Neural crest cell (in vitro differentiated cells): ENCODE data around the gene IFT57. TPM values are rescaled to one million over a fixed set of nuclear protein-coding genes. Genes with fewer than 3 reads are reported as not detected.
"Not testable (repeated sequence)": the region's sequence is repeated elsewhere in the genome, so short reads cannot be mapped to it uniquely, and the experiment has no call there.

Experiments
- DNase-seq: peaks from one replicate; pipeline ENCODE4 v3.0.0; 2021; ENCODE audit warnings: low read depth, mixed read lengths, low spot score
- H3K27ac Mint-ChIP-seq: one replicate; pipeline ENCODE4 v1.8.0; 2021; ENCODE audit warnings: mild to moderate bottlenecking, mixed read lengths; ENCODE audit not compliant: unreplicated experiment
- H3K27me3 Mint-ChIP-seq: 2 replicates; pipeline ENCODE4 v1.8.0; 2021; ENCODE audit warnings: low read depth, mild to moderate bottlenecking, mixed read lengths
- H3K36me3 Mint-ChIP-seq: 2 replicates; pipeline ENCODE4 v1.8.0; 2021; ENCODE audit warnings: low read depth, mild to moderate bottlenecking, mixed read lengths
- H3K4me1 Mint-ChIP-seq: 2 replicates; pipeline ENCODE4 v1.8.0; 2021; ENCODE audit warnings: mixed read lengths
- H3K4me3 Mint-ChIP-seq: one replicate; pipeline ENCODE4 v1.8.0; 2021; ENCODE audit warnings: mild to moderate bottlenecking, mixed read lengths
- H3K9me3 Mint-ChIP-seq: 2 replicates; pipeline ENCODE4 v1.8.0; 2021; ENCODE audit warnings: mixed read lengths
- total RNA-seq: library from RNA; stranded (reverse); gene quantifications from 2 replicates; pipeline ENCODE4 v1.2.1, GENCODE V29; 2021
- TF ChIP-seq, protein P1 (sequence below): fragments of 200-600 bp; sonication (generic); conservative IDR thresholded peaks from 2 replicates; pipeline ENCODE4 v1.5.0; 2021; ENCODE audit warnings: antibody characterized with exemption, mild to moderate bottlenecking

IFT57 gene
- total RNA-seq, 1 donor from 2014 or later = 47.6 TPM

- Mint-ChIP-seq H3K27ac (no peak overlapping the region), H3K4me1 (peaks cover 3% of the 10 kb centered on the region), H3K36me3 (no peaks in the 10 kb centered on the region), H3K27me3 (no peaks in the 10 kb centered on the region), H3K4me3 (no peak overlapping the region), H3K9me3 (no peaks in the 10 kb centered on the region)
- TF ChIP-seq, protein P1, sequence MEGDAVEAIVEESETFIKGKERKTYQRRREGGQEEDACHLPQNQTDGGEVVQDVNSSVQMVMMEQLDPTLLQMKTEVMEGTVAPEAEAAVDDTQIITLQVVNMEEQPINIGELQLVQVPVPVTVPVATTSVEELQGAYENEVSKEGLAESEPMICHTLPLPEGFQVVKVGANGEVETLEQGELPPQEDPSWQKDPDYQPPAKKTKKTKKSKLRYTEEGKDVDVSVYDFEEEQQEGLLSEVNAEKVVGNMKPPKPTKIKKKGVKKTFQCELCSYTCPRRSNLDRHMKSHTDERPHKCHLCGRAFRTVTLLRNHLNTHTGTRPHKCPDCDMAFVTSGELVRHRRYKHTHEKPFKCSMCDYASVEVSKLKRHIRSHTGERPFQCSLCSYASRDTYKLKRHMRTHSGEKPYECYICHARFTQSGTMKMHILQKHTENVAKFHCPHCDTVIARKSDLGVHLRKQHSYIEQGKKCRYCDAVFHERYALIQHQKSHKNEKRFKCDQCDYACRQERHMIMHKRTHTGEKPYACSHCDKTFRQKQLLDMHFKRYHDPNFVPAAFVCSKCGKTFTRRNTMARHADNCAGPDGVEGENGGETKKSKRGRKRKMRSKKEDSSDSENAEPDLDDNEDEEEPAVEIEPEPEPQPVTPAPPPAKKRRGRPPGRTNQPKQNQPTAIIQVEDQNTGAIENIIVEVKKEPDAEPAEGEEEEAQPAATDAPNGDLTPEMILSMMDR = no peak
- DNase-seq = no peak
These were observed 65.8 kb downstream of the IFT57 start for GRCh38 chr3:108156312-108156853.

- not testable (repeated sequence) for H3K4me3 Mint-ChIP-seq, H3K9me3 Mint-ChIP-seq, DNase-seq, H3K27me3 Mint-ChIP-seq, H3K27ac Mint-ChIP-seq, H3K4me1 Mint-ChIP-seq, H3K36me3 Mint-ChIP-seq
These were observed 66.6 kb downstream of the IFT57 start for GRCh38 chr3:108155642-108156041.

GRCh38 chr3:108153451-108153981 lies 68.7 kb downstream of the IFT57 start:
- H3K27ac Mint-ChIP-seq = no peak overlapping the region
- H3K36me3 Mint-ChIP-seq = no peaks in the 10 kb centered on the region
- DNase-seq = peak; percentile 7
- TF ChIP-seq, protein P1 = peak; percentile 51
- H3K4me1 Mint-ChIP-seq = peaks cover 3% of the 10 kb centered on the region
- H3K9me3 Mint-ChIP-seq = no peaks in the 10 kb centered on the region
- H3K27me3 Mint-ChIP-seq = no peaks in the 10 kb centered on the region
- H3K4me3 Mint-ChIP-seq = no peak overlapping the region

- TF ChIP-seq, protein P1 = no peak
- Mint-ChIP-seq H3K9me3 (no peaks in the 10 kb centered on the region), H3K27me3 (no peaks in the 10 kb centered on the region), H3K27ac (no peak overlapping the region), H3K4me1 (peaks cover 3% of the 10 kb centered on the region), H3K4me3 (no peak overlapping the region), H3K36me3 (no peaks in the 10 kb centered on the region)
- DNase-seq = no peak
These were observed 70.0 kb downstream of the IFT57 start for GRCh38 chr3:108152274-108152673.

DNA sequence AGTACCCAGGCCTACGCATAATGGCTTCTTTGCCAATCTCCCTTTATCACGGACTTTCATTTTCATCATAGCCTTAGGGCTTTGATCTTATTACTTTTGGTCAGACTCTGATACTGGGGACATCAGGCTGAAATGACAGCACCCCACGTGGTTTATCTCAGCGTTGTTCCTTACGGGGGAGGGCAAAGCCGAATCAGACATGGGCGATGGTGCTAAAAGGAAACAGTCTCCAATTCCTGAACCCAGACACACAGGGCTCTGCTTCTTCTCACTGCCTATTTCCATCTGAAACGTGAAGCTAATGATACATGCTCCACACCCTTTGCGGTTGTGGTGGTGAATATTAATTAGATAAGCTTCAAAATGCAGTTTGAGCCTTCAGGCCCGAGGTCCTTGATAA lies 72.0 kb downstream of the IFT57 start:
- H3K36me3 Mint-ChIP-seq = no peaks in the 10 kb centered on the region
- H3K27me3 Mint-ChIP-seq = no peaks in the 10 kb centered on the region
- no peaks in the 10 kb centered on the region for H3K9me3 Mint-ChIP-seq
- DNase-seq = no peak
- no peak overlapping the region for H3K27ac Mint-ChIP-seq
- TF ChIP-seq, protein P1 = no peak
- no peak overlapping the region for H3K4me3 Mint-ChIP-seq
- H3K4me1 Mint-ChIP-seq = no peaks in the 10 kb centered on the region

- TF ChIP-seq, protein P1 = no peak
- no peak for DNase-seq
- H3K9me3 Mint-ChIP-seq = no peaks in the 10 kb centered on the region
- H3K36me3 Mint-ChIP-seq = no peaks in the 10 kb centered on the region
- no peaks in the 10 kb centered on the region for H3K4me1 Mint-ChIP-seq
- no peak overlapping the region for H3K27ac Mint-ChIP-seq
- H3K27me3 Mint-ChIP-seq = no peaks in the 10 kb centered on the region
- H3K4me3 Mint-ChIP-seq = no peak overlapping the region
These were observed 76.1 kb downstream of the IFT57 start for GRCh38 chr3:108146139-108146538.
